ENCODE results near the gene LRRC36. TPM values are rescaled to one million over a fixed set of nuclear protein-coding genes. Genes with fewer than 3 reads are reported as not detected.

The LRRC36 gene
- total and polyA plus RNA-seq, 2 of the 8 experiments (the other 6 are each of a cell fraction or from before 2014, with no cell fraction given) = 0.15 TPM; not detected in 1

- H3K4me2 ChIP-seq (ENCODE audit: insufficient read depth in 1 of 2, low read depth in 2 of 2, low read length in 2 of 2) = peak overlapping the region; percentile 53 to 60
- H3K23ac ChIP-seq (ENCODE audit: insufficient read length) = no peak overlapping the region
Measured at GRCh38 chr16:67396159-67397035, 69.8 kb downstream of the LRRC36 start.

More at GRCh38 chr16:67396159-67397035, 69.8 kb downstream of the LRRC36 start:
- 0 out of 2 replicates have a peak, but pooled peaks have one; percentile 23 for TF ChIP-seq CHD2 (IDR thresholded peaks at IDR 0.05; ENCODE audit: low read length)
- TF ChIP-seq SP1 (IDR thresholded peaks at IDR 0.05; ENCODE audit: low read depth, low read length) = peak; percentile 55; the same call in 1 of the 2 replicates
- no peak for TF ChIP-seq YY1 (IDR thresholded peaks at IDR 0.05; ENCODE audit: low read depth, low read length)
- TF ChIP-seq, protein P1, sequence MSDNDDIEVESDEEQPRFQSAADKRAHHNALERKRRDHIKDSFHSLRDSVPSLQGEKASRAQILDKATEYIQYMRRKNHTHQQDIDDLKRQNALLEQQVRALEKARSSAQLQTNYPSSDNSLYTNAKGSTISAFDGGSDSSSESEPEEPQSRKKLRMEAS (IDR thresholded peaks at IDR 0.05) = peak; percentile 22; the same call in 1 of the 2 replicates
- TF ChIP-seq SIN3A (conservative IDR thresholded peaks at IDR 0.05 in 1 of 2, IDR thresholded peaks at IDR 0.05 in 1 of 2; ENCODE audit: low read depth in 1 of 2, low read length in 2 of 2) = peak; percentile 89 to 91; a peak in 3 of 4 replicates
- TF ChIP-seq CBX8 (IDR thresholded peaks at IDR 0.05; ENCODE audit: borderline replicate concordance, low read depth, low read length) = no peak
- TF ChIP-seq POLR2A (IDR thresholded peaks at IDR 0.05; ENCODE audit: control extremely low read depth in 1 of 2, low read depth in 2 of 2, low read length in 2 of 2) = no peak
- peak; percentile 60; the same call in 1 of the 2 replicates for TF ChIP-seq TEAD4 (IDR thresholded peaks at IDR 0.05; ENCODE audit: low read depth, low read length)
- 0 out of 2 replicates have a peak, but pooled peaks have one; percentile 1 for TF ChIP-seq CREB1 (IDR thresholded peaks at IDR 0.05)
- H3K23me2 ChIP-seq (ENCODE audit: low read depth, low read length) = no peaks in the 10 kb centered on the region; the same call in 1 of the 2 replicates
- FAIRE-seq (no peak), DNase-seq (ENCODE audit: low read depth in 1 of 2, low spot score in 2 of 2) (peak in 1 of 2 experiments; percentile 80)
- peak overlapping the region; percentile 66; the same call in 1 of the 2 replicates for H3K18ac ChIP-seq (ENCODE audit: extremely low read depth, low read length)
- no peaks in the 10 kb centered on the region for H3K79me1 ChIP-seq (ENCODE audit: low read depth, low read length)
- H2BK12ac ChIP-seq (ENCODE audit: low read depth, low read length) = peak overlapping the region; percentile 56; the same call in 1 of the 2 replicates
- no peaks in the 10 kb centered on the region for H3K9me3 ChIP-seq (ENCODE audit: insufficient read depth in 2 of 2, low read depth in 1 of 2, low read length in 1 of 2)
- H3K56ac ChIP-seq (replicated peaks; ENCODE audit: insufficient read length, low read depth, low read length) = no peak overlapping the region
- no peak overlapping the region for H2AK5ac ChIP-seq (ENCODE audit: low read depth, low read length)
- H3K4ac ChIP-seq (replicated peaks; ENCODE audit: insufficient read length, low read depth, low read length) = peak overlapping the region; percentile 82
- H3K36me3 ChIP-seq (ENCODE audit: control insufficient read depth in 2 of 4, insufficient read depth in 4 of 4, low read length in 3 of 4) = no peaks in the 10 kb centered on the region
- peaks cover 24 to 53% (median 46%) of the 10 kb centered on the region in 4 experiments for H3K27me3 ChIP-seq (replicated peaks in 1 of 4; ENCODE audit: control insufficient read depth in 3 of 4, extremely low read depth in 1 of 4, insufficient read depth in 3 of 4, low read length in 3 of 4)
- H2BK15ac ChIP-seq (ENCODE audit: low read length) = no peak overlapping the region
- H3K27ac ChIP-seq (ENCODE audit: low read depth, low read length) = no peak overlapping the region
- H2BK5ac ChIP-seq (ENCODE audit: low read depth, low read length) = no peak overlapping the region; the same call in 1 of the 2 replicates
- H3K79me2 ChIP-seq (ENCODE audit: control insufficient read depth in 1 of 2, insufficient read depth in 2 of 2, low read length in 2 of 2) = no peaks in the 10 kb centered on the region
- peak overlapping the region; percentile 12 for H4K91ac ChIP-seq (replicated peaks; ENCODE audit: insufficient read length, low read length)
- H2AFZ ChIP-seq (ENCODE audit: low read length) = no peak overlapping the region; the same call in 1 of the 2 replicates
- peaks cover 6 to 9% of the 10 kb centered on the region in 2 experiments for H4K20me1 ChIP-seq (replicated peaks in 1 of 2; ENCODE audit: control insufficient read depth in 1 of 2, insufficient read depth in 2 of 2, low read length in 2 of 2)
- H3K14ac ChIP-seq (ENCODE audit: insufficient read length) = no peak overlapping the region
- H3K9ac ChIP-seq (replicated peaks in 1 of 4; ENCODE audit: extremely low read depth in 1 of 4, low read depth in 3 of 4, low read length in 3 of 4) = 0 out of 7 replicates have a peak overlapping the region, but pooled peaks of 1 of the 4 experiments have one; percentile 4
- no peak overlapping the region for H4K5ac ChIP-seq (ENCODE audit: insufficient read length, low read depth, low read length)
- H3K4me1 ChIP-seq (replicated peaks in 1 of 4; ENCODE audit: control insufficient read depth in 3 of 4, insufficient read depth in 4 of 4, low read length in 3 of 4) = peaks cover 0 to 39% (median 27%) of the 10 kb centered on the region in 4 experiments; a peak in 6 of 7 replicates
- H2BK120ac ChIP-seq (replicated peaks; ENCODE audit: low read depth, low read length) = no peak overlapping the region
- ChIA-PET POLR2A (ENCODE audit: partially characterized antibody) (interaction anchor here (0.7 to 2.1 kb wide), 6 partner anchors 9 to 110 kb away, joined by 3 to 8 read pairs (median 4); no protein-coding TSS in a partner anchor), CTCF (ENCODE audit: partially characterized antibody) (interaction anchor here (1.0 to 32.4 kb wide), 11 partner anchors 8 to 110 kb away, joined by 3 to 476 read pairs (median 4); partner anchors contain the start of gene ZDHHC1)
- H4K8ac ChIP-seq (ENCODE audit: extremely low read depth, insufficient read depth, low read length) = peak overlapping the region; percentile 39
- no peak overlapping the region for H2BK20ac ChIP-seq (ENCODE audit: low read length)
- H3K4me3 ChIP-seq (ENCODE audit: extremely low read depth in 1 of 4, insufficient read depth in 2 of 4, low read depth in 3 of 4, low read length in 4 of 4) = peak overlapping the region in 3 of 4 experiments; percentile 10 to 49 (median 11); a peak in 4 of 8 replicates
- 14% methylated on average over 27 of the region's 31 CpGs; no CpG with 5 or more reads in 1 of the 2 experiments for WGBS, 2 experiments (ENCODE audit: extremely low coverage in 1 of 2, insufficient coverage in 1 of 2, insufficient read length in 1 of 2, insufficient replicate concordance in 2 of 2, low coverage in 1 of 2, low lambda C conversion rate in 2 of 2, missing lambda C conversion rate in 1 of 2)
